Measurements from ENCODE around the gene USP34. TPM values are rescaled to one million over a fixed set of nuclear protein-coding genes. Genes with fewer than 3 reads are reported as not detected.

Gene USP34
- total RNA-seq, 1 experiment from 2014 or later = 89.4 TPM

GRCh38 chr2:61252031-61252430, 218.9 kb downstream of the USP34 start:
- TF ChIP-seq, protein P1, sequence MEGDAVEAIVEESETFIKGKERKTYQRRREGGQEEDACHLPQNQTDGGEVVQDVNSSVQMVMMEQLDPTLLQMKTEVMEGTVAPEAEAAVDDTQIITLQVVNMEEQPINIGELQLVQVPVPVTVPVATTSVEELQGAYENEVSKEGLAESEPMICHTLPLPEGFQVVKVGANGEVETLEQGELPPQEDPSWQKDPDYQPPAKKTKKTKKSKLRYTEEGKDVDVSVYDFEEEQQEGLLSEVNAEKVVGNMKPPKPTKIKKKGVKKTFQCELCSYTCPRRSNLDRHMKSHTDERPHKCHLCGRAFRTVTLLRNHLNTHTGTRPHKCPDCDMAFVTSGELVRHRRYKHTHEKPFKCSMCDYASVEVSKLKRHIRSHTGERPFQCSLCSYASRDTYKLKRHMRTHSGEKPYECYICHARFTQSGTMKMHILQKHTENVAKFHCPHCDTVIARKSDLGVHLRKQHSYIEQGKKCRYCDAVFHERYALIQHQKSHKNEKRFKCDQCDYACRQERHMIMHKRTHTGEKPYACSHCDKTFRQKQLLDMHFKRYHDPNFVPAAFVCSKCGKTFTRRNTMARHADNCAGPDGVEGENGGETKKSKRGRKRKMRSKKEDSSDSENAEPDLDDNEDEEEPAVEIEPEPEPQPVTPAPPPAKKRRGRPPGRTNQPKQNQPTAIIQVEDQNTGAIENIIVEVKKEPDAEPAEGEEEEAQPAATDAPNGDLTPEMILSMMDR (IDR thresholded peaks at IDR 0.05; ENCODE audit: unreplicated experiment) = no peak
- BruUV-seq (replicated peaks) = no TSS peak
- intact Hi-C loops (cut with micrococcal nuclease; ENCODE audit: unreplicated experiment) = no loop called here
- CTCF ChIA-PET = interaction anchor here (0.6 kb wide), 1 partner anchor 218 kb away, joined by 3 read pairs; no protein-coding TSS in a partner anchor
- Mint-ChIP-seq H3K9me3 (ENCODE audit: low read depth, unreplicated experiment) (no peaks in the 10 kb centered on the region), H3K36me3 (ENCODE audit: insufficient read depth, unreplicated experiment) (peaks cover 9% of the 10 kb centered on the region), H3K4me1 (ENCODE audit: low read depth, unreplicated experiment) (peaks cover 8% of the 10 kb centered on the region), H3K27ac (ENCODE audit: unreplicated experiment) (no peak overlapping the region), H3K4me3 (ENCODE audit: low read depth, unreplicated experiment) (no peak overlapping the region), H3K27me3 (ENCODE audit: unreplicated experiment) (no peaks in the 10 kb centered on the region)
- no peak for DNase-seq

GRCh38 chr2:61249521-61250071, 221.3 kb downstream of the USP34 start:
- CTCF ChIA-PET = no interaction called here
- Mint-ChIP-seq H3K4me3 (ENCODE audit: low read depth, unreplicated experiment) (no peak overlapping the region), H3K4me1 (ENCODE audit: low read depth, unreplicated experiment) (peaks cover 8% of the 10 kb centered on the region), H3K27ac (ENCODE audit: unreplicated experiment) (no peak overlapping the region), H3K36me3 (ENCODE audit: insufficient read depth, unreplicated experiment) (peaks cover 17% of the 10 kb centered on the region), H3K9me3 (ENCODE audit: low read depth, unreplicated experiment) (no peaks in the 10 kb centered on the region), H3K27me3 (ENCODE audit: unreplicated experiment) (no peaks in the 10 kb centered on the region)
- TF ChIP-seq, protein P1 (IDR thresholded peaks at IDR 0.05; ENCODE audit: unreplicated experiment) = no peak
- no peak for DNase-seq
- intact Hi-C loops (cut with micrococcal nuclease; ENCODE audit: unreplicated experiment) = no loop called here
- BruUV-seq (replicated peaks) = no TSS peak

- Mint-ChIP-seq H3K4me1 (ENCODE audit: low read depth, unreplicated experiment) (no peaks in the 10 kb centered on the region), H3K27me3 (ENCODE audit: unreplicated experiment) (no peaks in the 10 kb centered on the region), H3K4me3 (ENCODE audit: low read depth, unreplicated experiment) (no peak overlapping the region), H3K9me3 (ENCODE audit: low read depth, unreplicated experiment) (no peaks in the 10 kb centered on the region), H3K27ac (ENCODE audit: unreplicated experiment) (no peak overlapping the region), H3K36me3 (ENCODE audit: insufficient read depth, unreplicated experiment) (peaks cover 20% of the 10 kb centered on the region)
- TF ChIP-seq, protein P1 (IDR thresholded peaks at IDR 0.05; ENCODE audit: unreplicated experiment) = no peak
- DNase-seq = no peak
- BruUV-seq (replicated peaks) = no TSS peak
- CTCF ChIA-PET = no interaction called here
- intact Hi-C loops (cut with micrococcal nuclease; ENCODE audit: unreplicated experiment) = no loop called here
These were observed 223.6 kb downstream of the USP34 start for GRCh38 chr2:61247204-61247812.

DNA sequence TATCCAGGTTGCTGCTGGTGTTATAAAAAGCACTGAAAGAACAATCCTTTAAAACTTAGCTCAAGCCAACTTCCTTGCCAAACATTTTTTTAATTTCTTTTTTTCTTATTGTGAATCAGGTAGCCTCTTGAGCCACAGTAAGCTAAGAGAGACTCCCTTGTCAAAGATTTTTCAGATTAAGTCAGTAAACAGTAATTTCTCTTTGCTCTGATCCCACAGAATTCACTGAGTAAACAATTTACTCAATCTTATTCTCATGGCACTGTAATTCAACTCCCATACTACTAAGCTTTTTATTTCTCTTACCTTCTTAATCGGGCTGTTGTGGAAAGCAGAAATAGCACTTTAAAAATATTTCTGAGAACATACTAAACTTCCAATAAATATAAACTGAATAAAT, 226.2 kb downstream of the USP34 start:
- CTCF ChIA-PET = no interaction called here
- no TSS peak for BruUV-seq (replicated peaks)
- DNase-seq = no peak
- TF ChIP-seq, protein P1 (IDR thresholded peaks at IDR 0.05; ENCODE audit: unreplicated experiment) = no peak
- no peaks in the 10 kb centered on the region for H3K27me3 Mint-ChIP-seq (ENCODE audit: unreplicated experiment)
- intact Hi-C loops (cut with micrococcal nuclease; ENCODE audit: unreplicated experiment) = no loop called here
- H3K4me1 Mint-ChIP-seq (ENCODE audit: low read depth, unreplicated experiment) = no peaks in the 10 kb centered on the region
- no peak overlapping the region for H3K4me3 Mint-ChIP-seq (ENCODE audit: low read depth, unreplicated experiment)
- H3K9me3 Mint-ChIP-seq (ENCODE audit: low read depth, unreplicated experiment) = no peaks in the 10 kb centered on the region
- peaks cover 26% of the 10 kb centered on the region for H3K36me3 Mint-ChIP-seq (ENCODE audit: insufficient read depth, unreplicated experiment)
- no peak overlapping the region for H3K27ac Mint-ChIP-seq (ENCODE audit: unreplicated experiment)
